Smooth muscle cell (in vitro differentiated cells): ENCODE data around the gene ADAD2. TPM values are rescaled to one million over a fixed set of nuclear protein-coding genes. Genes with fewer than 3 reads are reported as not detected.
A peak's percentile ranks its signal among the peaks of the same experiment; 100 is the strongest.

Source experiments
- DNase-seq: peaks from one replicate; lab custom pipeline; 2025; ENCODE audit not compliant: unreplicated experiment; lab: John Stamatoyannopoulos, UW
- H2AFZ ChIP-seq: fragments of 200-600 bp; sonication (generic); 2 replicates; pipeline ENCODE4 v1.6.0; 2016; ENCODE audit warnings: antibody characterized with exemption, low read depth, mild to moderate bottlenecking
- H3F3A ChIP-seq: fragments of 200-600 bp; sonication (generic); 2 replicates; pipeline ENCODE4 v1.6.0; 2017; ENCODE audit warnings: antibody characterized with exemption, low read depth
- H3K27ac ChIP-seq: fragments of 200-600 bp; sonication (generic); 2 replicates; pipeline ENCODE4 v1.5.1; 2016; ENCODE audit warnings: low read depth, mild to moderate bottlenecking
- H3K27me3 ChIP-seq: fragments of 200-600 bp; sonication (generic); 2 replicates; pipeline ENCODE4 v1.6.1; 2016; ENCODE audit warnings: low read depth, mild to moderate bottlenecking
- H3K36me3 ChIP-seq: fragments of 200-600 bp; sonication (generic); 2 replicates; pipeline ENCODE4 v1.5.1; 2016; ENCODE audit warnings: low read depth
- H3K4me1 ChIP-seq: fragments of 200-600 bp; sonication (generic); 2 replicates; pipeline ENCODE4 v1.5.1; 2016; ENCODE audit warnings: low read depth
- H3K4me2 ChIP-seq: fragments of 200-600 bp; sonication (generic); 2 replicates; pipeline ENCODE4 v1.6.0; 2016; ENCODE audit warnings: mild to moderate bottlenecking
- H3K4me3 ChIP-seq: fragments of 200-600 bp; sonication (generic); 2 replicates; pipeline ENCODE4 v1.5.1; 2016; ENCODE audit warnings: mild to moderate bottlenecking
- H3K79me2 ChIP-seq: fragments of 200-600 bp; sonication (generic); 2 replicates; pipeline ENCODE4 v1.6.0; 2016; ENCODE audit warnings: low read depth, mild to moderate bottlenecking
- H3K9ac ChIP-seq: fragments of 200-600 bp; sonication (generic); 2 replicates; pipeline ENCODE4 v1.6.0; 2016; ENCODE audit warnings: low read depth
- H3K9me3 ChIP-seq: fragments of 200-600 bp; sonication (generic); replicated peaks from 2 replicates; pipeline ENCODE4 v1.5.1; 2016; ENCODE audit warnings: low read depth
- H4K20me1 ChIP-seq: fragments of 200-600 bp; sonication (generic); 2 replicates; pipeline ENCODE4 v1.6.0; 2016; ENCODE audit warnings: low read depth
- CTCF ChIP-seq: fragments of 200-600 bp; sonication (generic); IDR thresholded peaks from 2 replicates; pipeline ENCODE4 v1.5.1; 2017; ENCODE audit warnings: borderline replicate concordance, mild to moderate bottlenecking, antibody characterized with exemption; ENCODE audit not compliant: insufficient read depth, poor library complexity, severe bottlenecking
- WGBS: methylation state at CpG from one replicate; pipeline ENCODE4 v1.1.7; 2016; ENCODE audit warnings: low lambda C conversion rate; 5-methylcytosine and 5-hydroxymethylcytosine counted together
- polyA plus RNA-seq: library from polyadenylated mRNA; unstranded; fragments of >200 nt; fragmentation: Nextera tagmentation; extraction: Ambion mirVana; gene quantifications from 2 replicates; pipeline ENCODE4 v1.2.1, GENCODE V29; 2016
- total RNA-seq: library from RNA; depleted of rRNA; stranded (reverse); fragments of >200 nt; gene quantifications from 2 replicates; pipeline ENCODE4 v1.2.3, GENCODE V29; 2014

Gene ADAD2
- total and polyA plus RNA-seq, 2 experiments from 2014 or later = not detected

DNA sequence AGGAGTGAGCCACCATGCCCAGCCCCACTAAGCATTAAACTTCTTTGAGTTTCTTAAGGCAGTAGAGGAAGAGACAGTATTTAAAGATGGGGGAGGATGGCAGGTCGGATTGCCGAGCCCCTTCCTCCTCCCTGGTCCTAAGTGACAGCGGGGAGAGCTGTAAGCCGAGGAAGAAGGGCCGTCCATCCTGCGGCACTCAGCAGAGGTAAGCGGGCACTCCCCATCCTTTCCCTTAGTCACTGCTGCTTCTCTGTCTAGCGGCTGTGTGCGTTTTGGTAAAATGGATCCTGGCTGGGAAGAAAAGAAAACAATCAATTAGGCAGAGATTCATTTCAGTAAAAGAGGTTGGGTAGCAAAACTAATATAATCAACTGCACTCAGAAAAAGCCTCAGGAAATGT is 31.9 kb upstream of the ADAD2 start:
- no peak overlapping the region for H3K27ac ChIP-seq
- no peak overlapping the region for H3K9ac ChIP-seq
- DNase-seq = no peak
- H3K27me3 ChIP-seq = no peaks in the 10 kb centered on the region
- H3K79me2 ChIP-seq = no peaks in the 10 kb centered on the region
- H3K9me3 ChIP-seq = no peaks in the 10 kb centered on the region
- H3K4me3 ChIP-seq = no peak overlapping the region
- H3K36me3 ChIP-seq = no peaks in the 10 kb centered on the region
- no peaks in the 10 kb centered on the region for H4K20me1 ChIP-seq
- H3K4me2 ChIP-seq = no peak overlapping the region
- no peak overlapping the region for H2AFZ ChIP-seq
- no peak for TF ChIP-seq CTCF
- no peaks in the 10 kb centered on the region for H3K4me1 ChIP-seq
- WGBS = 81% methylated on average over 9 of the region's 9 CpGs
- no peaks in the 10 kb centered on the region for H3F3A ChIP-seq

GRCh38 chr16:84159800-84160199 is 31.2 kb upstream of the ADAD2 start:
- Histone ChIP-seq H3K27ac (no peak overlapping the region), H2AFZ (no peak overlapping the region), H3K9me3 (no peaks in the 10 kb centered on the region), H3F3A (no peaks in the 10 kb centered on the region), H3K36me3 (no peaks in the 10 kb centered on the region), H3K79me2 (no peaks in the 10 kb centered on the region), H3K4me3 (no peak overlapping the region), H3K4me2 (no peak overlapping the region), H4K20me1 (no peaks in the 10 kb centered on the region), H3K4me1 (no peaks in the 10 kb centered on the region), H3K9ac (no peak overlapping the region), H3K27me3 (no peaks in the 10 kb centered on the region)
- TF ChIP-seq CTCF = no peak
- 60% methylated on average over 1 of the region's 1 CpG for WGBS
- no peak for DNase-seq

DNA sequence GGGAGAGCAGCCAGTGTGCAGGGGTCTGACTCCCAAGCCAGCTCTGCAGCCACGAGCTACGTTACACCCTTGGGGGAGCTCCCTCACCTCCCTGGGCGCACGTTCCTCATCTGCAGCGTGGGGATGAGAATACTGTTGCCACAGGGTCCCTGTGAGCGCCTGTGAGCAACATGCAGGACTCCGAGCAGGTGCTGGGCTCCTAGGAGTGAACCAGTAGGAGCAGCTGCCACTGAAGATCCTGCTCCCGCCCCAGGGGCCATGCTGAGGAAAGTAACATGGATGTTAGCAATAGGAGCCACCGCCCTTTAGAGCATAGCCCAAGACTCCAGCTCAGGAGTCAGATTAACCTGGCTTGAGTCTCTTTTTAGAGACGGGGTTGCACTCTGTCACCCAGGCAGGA is 29.9 kb upstream of the ADAD2 start:
- Histone ChIP-seq H3K4me1 (no peaks in the 10 kb centered on the region), H2AFZ (no peak overlapping the region), H3K79me2 (no peaks in the 10 kb centered on the region), H3K36me3 (no peaks in the 10 kb centered on the region), H3K9me3 (no peaks in the 10 kb centered on the region), H3K9ac (no peak overlapping the region), H3K4me3 (no peak overlapping the region), H3K27ac (no peak overlapping the region), H3K4me2 (no peak overlapping the region), H3K27me3 (no peaks in the 10 kb centered on the region), H4K20me1 (no peaks in the 10 kb centered on the region), H3F3A (no peaks in the 10 kb centered on the region)
- no peak for TF ChIP-seq CTCF
- WGBS = 80% methylated on average over 10 of the region's 10 CpGs
- no peak for DNase-seq

GRCh38 chr16:84161801-84162200 is 29.2 kb upstream of the ADAD2 start:
- Histone ChIP-seq H4K20me1 (no peaks in the 10 kb centered on the region), H3F3A (no peaks in the 10 kb centered on the region), H3K27me3 (no peaks in the 10 kb centered on the region), H2AFZ (no peak overlapping the region), H3K4me2 (no peak overlapping the region), H3K27ac (peak overlapping the region; percentile 44), H3K79me2 (no peaks in the 10 kb centered on the region), H3K4me3 (no peak overlapping the region), H3K4me1 (no peaks in the 10 kb centered on the region), H3K36me3 (no peaks in the 10 kb centered on the region), H3K9me3 (no peaks in the 10 kb centered on the region), H3K9ac (peak overlapping the region; percentile 18)
- TF ChIP-seq CTCF = no peak
- no peak for DNase-seq
- 71% methylated on average over 3 of the region's 3 CpGs for WGBS
